Measurements from ENCODE around the gene AOAH.

Gene AOAH

DNA sequence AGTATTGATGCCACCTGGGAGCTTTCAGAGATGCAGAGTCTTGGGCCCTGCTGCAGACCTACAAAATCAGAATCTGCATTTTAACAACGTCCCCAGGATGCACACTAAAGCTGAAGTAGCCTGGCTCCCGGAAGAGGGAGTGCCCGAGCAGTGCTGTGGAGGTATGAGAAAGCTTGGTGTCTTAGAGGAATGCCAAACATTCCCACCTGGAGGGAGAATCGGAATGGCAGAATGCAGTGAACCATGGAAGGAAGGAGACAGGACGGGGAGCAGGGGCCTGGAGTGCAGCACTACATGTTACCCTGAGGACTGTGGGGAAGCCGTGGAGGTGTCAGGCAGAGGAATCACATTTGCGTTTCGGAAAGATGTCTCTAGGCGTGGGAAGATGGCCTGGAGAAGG is 90.9 kb downstream of the AOAH start:
- TF ChIP-seq ARNTL (CRISPR knock-in tag; IDR thresholded peaks at IDR 0.05; ENCODE audit: borderline replicate concordance, low read depth), result no peak
- no peak for TF ChIP-seq ZC3H10 (CRISPR knock-in tag; IDR thresholded peaks at IDR 0.05)
- no peak for TF ChIP-seq ISL1 (CRISPR knock-in tag; IDR thresholded peaks at IDR 0.05)
- no peak for TF ChIP-seq CSDC2 (CRISPR knock-in tag; IDR thresholded peaks at IDR 0.05)
- TF ChIP-seq RARB (CRISPR knock-in tag; IDR thresholded peaks at IDR 0.05), result no peak
- no peak for TF ChIP-seq ESRRG (CRISPR knock-in tag; IDR thresholded peaks at IDR 0.05)
- no peak for TF ChIP-seq ZFP3 (CRISPR knock-in tag; IDR thresholded peaks at IDR 0.05)
- no peak for TF ChIP-seq ZNF70 (CRISPR knock-in tag; IDR thresholded peaks at IDR 0.05)
- TF ChIP-seq GLIS3 (CRISPR knock-in tag; IDR thresholded peaks at IDR 0.05), result no peak
- no peak for TF ChIP-seq TOX (CRISPR knock-in tag; IDR thresholded peaks at IDR 0.05; ENCODE audit: borderline replicate concordance)
- TF ChIP-seq BACH2 (CRISPR knock-in tag; IDR thresholded peaks at IDR 0.05; ENCODE audit: borderline replicate concordance), result no peak
- TF ChIP-seq ZNF8 (CRISPR knock-in tag; IDR thresholded peaks at IDR 0.05), result no peak
- no peak for TF ChIP-seq SNAI2 (CRISPR knock-in tag; IDR thresholded peaks at IDR 0.05)
- TF ChIP-seq ZNF565 (CRISPR knock-in tag; conservative IDR thresholded peaks at IDR 0.05; ENCODE audit: low read depth), result no peak
- ATAC-seq, result no peak

DNA sequence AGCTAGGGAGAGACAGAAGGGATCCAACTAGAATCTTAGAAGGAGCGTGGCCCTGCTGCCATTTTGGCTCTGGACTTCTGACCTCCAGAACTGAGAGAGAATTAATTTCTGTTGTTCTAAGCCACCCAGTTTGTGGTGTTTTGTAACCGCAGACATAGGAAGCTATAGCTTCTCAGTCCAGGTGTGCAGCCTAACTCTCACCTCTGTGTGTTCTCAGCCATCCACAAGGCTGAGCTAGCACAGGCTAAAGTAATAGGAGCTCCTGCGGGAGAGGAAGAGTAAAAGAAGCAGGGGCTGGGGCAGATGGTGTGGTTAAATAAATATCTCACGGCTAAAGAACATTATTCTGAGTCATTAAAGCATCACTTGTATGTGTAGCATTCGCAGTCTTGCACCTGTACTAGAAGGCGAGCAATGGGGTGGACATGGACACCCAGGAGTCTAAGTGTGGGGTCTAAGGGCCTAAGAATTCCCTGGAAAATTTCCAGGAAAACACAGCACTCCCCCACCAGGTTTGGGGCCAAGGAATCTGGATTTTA is 94.1 kb downstream of the AOAH start:
- TF ChIP-seq ZC3H10 (CRISPR knock-in tag; IDR thresholded peaks at IDR 0.05) (no peak), ISL1 (CRISPR knock-in tag; IDR thresholded peaks at IDR 0.05) (no peak), ZNF8 (CRISPR knock-in tag; IDR thresholded peaks at IDR 0.05) (no peak), ARNTL (CRISPR knock-in tag; IDR thresholded peaks at IDR 0.05; ENCODE audit: borderline replicate concordance, low read depth) (no peak), ZFP3 (CRISPR knock-in tag; IDR thresholded peaks at IDR 0.05) (no peak), PPARA (CRISPR knock-in tag; IDR thresholded peaks at IDR 0.05; ENCODE audit: borderline replicate concordance) (no peak)
- TF ChIP-seq, protein P1, sequence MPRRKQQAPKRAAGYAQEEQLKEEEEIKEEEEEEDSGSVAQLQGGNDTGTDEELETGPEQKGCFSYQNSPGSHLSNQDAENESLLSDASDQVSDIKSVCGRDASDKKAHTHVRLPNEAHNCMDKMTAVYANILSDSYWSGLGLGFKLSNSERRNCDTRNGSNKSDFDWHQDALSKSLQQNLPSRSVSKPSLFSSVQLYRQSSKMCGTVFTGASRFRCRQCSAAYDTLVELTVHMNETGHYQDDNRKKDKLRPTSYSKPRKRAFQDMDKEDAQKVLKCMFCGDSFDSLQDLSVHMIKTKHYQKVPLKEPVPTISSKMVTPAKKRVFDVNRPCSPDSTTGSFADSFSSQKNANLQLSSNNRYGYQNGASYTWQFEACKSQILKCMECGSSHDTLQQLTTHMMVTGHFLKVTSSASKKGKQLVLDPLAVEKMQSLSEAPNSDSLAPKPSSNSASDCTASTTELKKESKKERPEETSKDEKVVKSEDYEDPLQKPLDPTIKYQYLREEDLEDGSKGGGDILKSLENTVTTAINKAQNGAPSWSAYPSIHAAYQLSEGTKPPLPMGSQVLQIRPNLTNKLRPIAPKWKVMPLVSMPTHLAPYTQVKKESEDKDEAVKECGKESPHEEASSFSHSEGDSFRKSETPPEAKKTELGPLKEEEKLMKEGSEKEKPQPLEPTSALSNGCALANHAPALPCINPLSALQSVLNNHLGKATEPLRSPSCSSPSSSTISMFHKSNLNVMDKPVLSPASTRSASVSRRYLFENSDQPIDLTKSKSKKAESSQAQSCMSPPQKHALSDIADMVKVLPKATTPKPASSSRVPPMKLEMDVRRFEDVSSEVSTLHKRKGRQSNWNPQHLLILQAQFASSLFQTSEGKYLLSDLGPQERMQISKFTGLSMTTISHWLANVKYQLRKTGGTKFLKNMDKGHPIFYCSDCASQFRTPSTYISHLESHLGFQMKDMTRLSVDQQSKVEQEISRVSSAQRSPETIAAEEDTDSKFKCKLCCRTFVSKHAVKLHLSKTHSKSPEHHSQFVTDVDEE (CRISPR knock-in tag; IDR thresholded peaks at IDR 0.05), result no peak
- TF ChIP-seq, protein P2, sequence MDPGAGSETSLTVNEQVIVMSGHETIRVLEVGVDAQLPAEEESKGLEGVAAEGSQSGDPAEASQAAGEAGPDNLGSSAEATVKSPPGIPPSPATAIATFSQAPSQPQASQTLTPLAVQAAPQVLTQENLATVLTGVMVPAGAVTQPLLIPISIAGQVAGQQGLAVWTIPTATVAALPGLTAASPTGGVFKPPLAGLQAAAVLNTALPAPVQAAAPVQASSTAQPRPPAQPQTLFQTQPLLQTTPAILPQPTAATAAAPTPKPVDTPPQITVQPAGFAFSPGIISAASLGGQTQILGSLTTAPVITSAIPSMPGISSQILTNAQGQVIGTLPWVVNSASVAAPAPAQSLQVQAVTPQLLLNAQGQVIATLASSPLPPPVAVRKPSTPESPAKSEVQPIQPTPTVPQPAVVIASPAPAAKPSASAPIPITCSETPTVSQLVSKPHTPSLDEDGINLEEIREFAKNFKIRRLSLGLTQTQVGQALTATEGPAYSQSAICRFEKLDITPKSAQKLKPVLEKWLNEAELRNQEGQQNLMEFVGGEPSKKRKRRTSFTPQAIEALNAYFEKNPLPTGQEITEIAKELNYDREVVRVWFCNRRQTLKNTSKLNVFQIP (CRISPR knock-in tag; IDR thresholded peaks at IDR 0.05; ENCODE audit: borderline replicate concordance, low read depth), result no peak
- no peak for ATAC-seq

DNA sequence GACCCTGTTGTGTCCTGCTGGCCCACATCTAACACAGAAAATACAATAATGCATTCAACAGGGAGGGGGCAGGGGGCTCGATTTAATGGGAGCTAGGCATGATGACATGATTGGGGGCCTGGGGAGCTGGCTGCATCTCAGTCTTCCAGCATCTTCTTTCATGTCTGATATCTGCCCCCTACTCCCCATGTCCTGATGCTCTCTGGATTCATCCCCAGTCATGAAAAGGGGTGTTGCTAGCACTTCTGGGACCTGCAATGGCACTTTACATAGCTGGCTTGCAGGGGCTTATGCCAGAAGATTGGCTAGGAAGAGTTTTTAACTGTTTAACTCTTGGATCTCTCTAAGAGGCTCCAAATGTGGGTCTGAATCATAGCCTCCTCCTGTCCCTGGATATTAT is 94.9 kb downstream of the AOAH start:
- no peak for TF ChIP-seq PPARA (CRISPR knock-in tag; IDR thresholded peaks at IDR 0.05; ENCODE audit: borderline replicate concordance)
- TF ChIP-seq ISL1 (CRISPR knock-in tag; IDR thresholded peaks at IDR 0.05), result no peak
- no peak for TF ChIP-seq CSDC2 (CRISPR knock-in tag; IDR thresholded peaks at IDR 0.05)
- TF ChIP-seq TOX (CRISPR knock-in tag; IDR thresholded peaks at IDR 0.05; ENCODE audit: borderline replicate concordance), result no peak
- TF ChIP-seq, protein P3, sequence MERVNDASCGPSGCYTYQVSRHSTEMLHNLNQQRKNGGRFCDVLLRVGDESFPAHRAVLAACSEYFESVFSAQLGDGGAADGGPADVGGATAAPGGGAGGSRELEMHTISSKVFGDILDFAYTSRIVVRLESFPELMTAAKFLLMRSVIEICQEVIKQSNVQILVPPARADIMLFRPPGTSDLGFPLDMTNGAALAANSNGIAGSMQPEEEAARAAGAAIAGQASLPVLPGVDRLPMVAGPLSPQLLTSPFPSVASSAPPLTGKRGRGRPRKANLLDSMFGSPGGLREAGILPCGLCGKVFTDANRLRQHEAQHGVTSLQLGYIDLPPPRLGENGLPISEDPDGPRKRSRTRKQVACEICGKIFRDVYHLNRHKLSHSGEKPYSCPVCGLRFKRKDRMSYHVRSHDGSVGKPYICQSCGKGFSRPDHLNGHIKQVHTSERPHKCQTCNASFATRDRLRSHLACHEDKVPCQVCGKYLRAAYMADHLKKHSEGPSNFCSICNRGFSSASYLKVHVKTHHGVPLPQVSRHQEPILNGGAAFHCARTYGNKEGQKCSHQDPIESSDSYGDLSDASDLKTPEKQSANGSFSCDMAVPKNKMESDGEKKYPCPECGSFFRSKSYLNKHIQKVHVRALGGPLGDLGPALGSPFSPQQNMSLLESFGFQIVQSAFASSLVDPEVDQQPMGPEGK (CRISPR knock-in tag; IDR thresholded peaks at IDR 0.05; ENCODE audit: borderline replicate concordance), result no peak
- no peak for TF ChIP-seq ZFP30 (CRISPR knock-in tag; IDR thresholded peaks at IDR 0.05)
- no peak for ATAC-seq

DNA sequence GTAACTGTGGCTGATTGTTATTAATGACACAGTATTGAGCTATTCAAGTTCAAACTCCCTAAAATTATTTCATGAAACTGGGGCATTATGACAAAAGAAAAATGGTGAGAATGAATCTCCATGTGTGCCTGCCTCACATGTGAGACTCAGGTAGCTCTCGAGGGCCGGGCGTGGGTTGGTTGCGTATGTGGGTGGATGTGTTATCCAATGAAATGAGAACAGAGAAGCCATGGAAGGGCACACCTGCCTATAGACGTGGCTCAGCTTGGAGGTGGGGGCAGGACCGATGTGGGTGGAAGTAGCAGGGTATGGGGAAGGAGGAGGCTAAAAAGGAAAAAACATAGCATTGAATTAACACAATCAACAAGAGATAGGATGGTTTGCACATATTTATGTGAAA is 96.5 kb downstream of the AOAH start:
- ATAC-seq, result no peak
- no peak for TF ChIP-seq RARB (CRISPR knock-in tag; IDR thresholded peaks at IDR 0.05)
- no peak for TF ChIP-seq ZNF8 (CRISPR knock-in tag; IDR thresholded peaks at IDR 0.05)
- no peak for TF ChIP-seq SNAI2 (CRISPR knock-in tag; IDR thresholded peaks at IDR 0.05)
- TF ChIP-seq ZNF70 (CRISPR knock-in tag; IDR thresholded peaks at IDR 0.05), result no peak
- no peak for TF ChIP-seq CSDC2 (CRISPR knock-in tag; IDR thresholded peaks at IDR 0.05)

DNA sequence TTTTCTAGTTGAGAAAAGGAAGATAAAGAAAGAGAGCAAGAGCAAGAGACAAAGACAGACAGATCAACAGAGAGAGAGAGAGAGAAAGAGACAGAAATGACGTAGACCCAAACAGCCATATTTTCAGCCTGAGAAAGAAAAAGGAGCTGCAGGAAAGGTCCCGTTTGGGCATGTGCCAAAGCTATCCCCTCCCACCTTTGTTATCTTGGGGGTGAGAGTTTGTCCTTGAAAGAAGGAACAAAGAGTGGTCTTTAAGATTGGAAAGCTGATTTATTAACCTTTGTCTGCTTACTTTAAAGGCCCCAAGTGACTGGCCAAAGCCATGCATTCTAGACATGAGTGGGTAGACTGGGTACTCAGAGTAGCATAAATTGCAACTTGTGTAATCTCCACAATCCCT is 98.2 kb downstream of the AOAH start:
- ATAC-seq, result no peak
- TF ChIP-seq ZFP3 (CRISPR knock-in tag; IDR thresholded peaks at IDR 0.05) (no peak), TOX (CRISPR knock-in tag; IDR thresholded peaks at IDR 0.05; ENCODE audit: borderline replicate concordance) (no peak), OSR1 (CRISPR knock-in tag; IDR thresholded peaks at IDR 0.05) (no peak), ZC3H10 (CRISPR knock-in tag; IDR thresholded peaks at IDR 0.05) (no peak), ISL1 (CRISPR knock-in tag; IDR thresholded peaks at IDR 0.05) (no peak), BACH2 (CRISPR knock-in tag; IDR thresholded peaks at IDR 0.05; ENCODE audit: borderline replicate concordance) (no peak), ARNTL (CRISPR knock-in tag; IDR thresholded peaks at IDR 0.05; ENCODE audit: borderline replicate concordance, low read depth) (no peak)
- TF ChIP-seq, protein P3 (CRISPR knock-in tag; IDR thresholded peaks at IDR 0.05; ENCODE audit: borderline replicate concordance), result no peak
- TF ChIP-seq, protein P1 (CRISPR knock-in tag; IDR thresholded peaks at IDR 0.05), result no peak

Data from SK-N-SH treated with all-trans-retinoic acid at 6 μM for 48 hours (cell line).